ENCODE data around the gene PRR4.

GRCh38 chr12:10847744-10848143 is 1.5 kb downstream of the PRR4 start:
- TF ChIP-seq CTCF (conservative IDR thresholded peaks at IDR 0.05), result no peak
- no peak for TF ChIP-seq EZH2 (IDR thresholded peaks at IDR 0.05; ENCODE audit: low read depth)

All from PC-9 (cell line).